Peyer's patch (tissue), 4 donors: ENCODE results near the gene CERS4. TPM values are rescaled to one million over a fixed set of nuclear protein-coding genes. Genes with fewer than 3 reads are reported as not detected.

Source experiments
- DNase-seq, 3 donors: peaks; one replicate each; pipeline ENCODE4 v3.0.0-alpha.2; 2017 to 2019
- H3K27ac ChIP-seq, 4 donors: fragments of 200-600 bp; sonication (generic); one replicate each; pipeline ENCODE4 v1.5.1; 2016 to 2019
- H3K27me3 ChIP-seq, 2 donors: fragments of 200-600 bp; sonication (generic); one replicate each; pipeline ENCODE4 v1.5.1; 2019
- H3K36me3 ChIP-seq, 3 donors: fragments of 200-600 bp; sonication (generic); one replicate each; pipeline ENCODE4 v1.5.1; 2016 to 2019
- H3K4me1 ChIP-seq, 4 donors: fragments of 200-600 bp; sonication (generic); one replicate each; pipeline ENCODE4 v1.5.1; 2016 to 2019
- H3K4me3 ChIP-seq, 4 donors: fragments of 200-600 bp; sonication (generic); 1 replicate in 3 of 4; 2 replicates in 1 of 4; pipeline ENCODE4 v1.5.1; 2016 to 2019; ENCODE audit warnings: mild to moderate bottlenecking in 1 of 4
- H3K9me3 ChIP-seq, 4 donors: fragments of 200-600 bp; sonication (generic); one replicate each; pipeline ENCODE4 v1.5.1; 2016 to 2019; ENCODE audit warnings: mild to moderate bottlenecking in 1 of 4
- POLR2A ChIP-seq, 2 donors: fragments of 450-650 bp; IDR thresholded peaks; one replicate each; pipeline ENCODE4 v1.5.1; 2017; ENCODE audit warnings: antibody characterized with exemption in 2 of 2, mild to moderate bottlenecking in 2 of 2, moderate library complexity in 2 of 2
- total RNA-seq, 4 donors: library from RNA; depleted of rRNA; stranded (reverse); fragments of >200 nt; gene quantifications; one replicate each; pipeline ENCODE4 v1.1.0, GENCODE V29; 2016
- TF ChIP-seq, protein P1 (sequence below), 6 experiments: fragments of 450-650 bp in 4 of 6; fragments of 200-600 bp in 2 of 6; sonication (generic) in 1 of 6; IDR thresholded peaks; one replicate each; pipeline ENCODE4 v1.5.1; 2017 to 2019; ENCODE audit warnings: antibody characterized with exemption in 6 of 6, mild to moderate bottlenecking in 3 of 6, moderate library complexity in 1 of 6

Gene CERS4
- total RNA-seq, 4 donors from 2014 or later = 6.8 to 41.3 (median 11.7) TPM

DNA sequence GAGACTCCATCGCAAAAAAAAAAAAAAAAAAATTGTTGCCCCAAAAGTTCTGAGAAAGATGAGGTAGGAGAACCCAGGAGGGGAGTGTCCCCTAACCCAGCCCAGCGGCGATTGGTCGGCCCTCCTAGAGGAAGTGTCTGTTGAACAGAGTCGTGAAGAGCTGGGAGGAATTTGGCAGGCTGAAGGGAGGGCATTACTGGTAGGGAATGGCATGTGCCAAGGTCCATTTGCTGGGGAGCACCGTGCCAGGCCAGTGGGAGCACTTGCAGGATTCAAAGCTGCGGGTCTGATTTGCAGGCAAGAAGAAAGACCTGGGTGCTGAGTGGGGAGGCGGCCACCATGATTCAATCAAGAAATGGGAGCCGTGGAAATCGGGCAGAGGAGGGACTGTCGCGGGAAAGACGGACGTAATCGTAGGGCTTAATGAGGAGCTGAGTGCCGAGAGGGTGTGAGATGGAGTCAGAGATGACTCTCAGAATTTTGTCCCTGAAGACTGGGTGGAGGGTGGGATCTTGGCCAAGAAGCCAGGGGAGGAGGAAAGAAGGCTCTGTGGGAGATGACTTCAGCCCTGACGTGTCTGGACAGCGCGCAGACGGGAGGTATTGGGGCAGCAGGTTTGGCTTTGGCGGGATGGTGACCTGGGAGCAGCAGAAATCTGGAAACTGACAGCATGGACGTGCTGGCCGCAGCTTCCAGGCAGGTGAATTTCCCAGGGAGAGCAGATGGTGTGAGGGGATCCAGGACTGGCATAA is 15.4 kb downstream of the CERS4 start:
- no peak overlapping the region for H3K4me3 ChIP-seq
- no peaks in the 10 kb centered on the region for H3K36me3 ChIP-seq
- no peaks in the 10 kb centered on the region for H3K27me3 ChIP-seq
- H3K27ac ChIP-seq = no peak overlapping the region
- TF ChIP-seq POLR2A (IDR thresholded peaks at IDR 0.05) = no peak
- TF ChIP-seq, protein P1, sequence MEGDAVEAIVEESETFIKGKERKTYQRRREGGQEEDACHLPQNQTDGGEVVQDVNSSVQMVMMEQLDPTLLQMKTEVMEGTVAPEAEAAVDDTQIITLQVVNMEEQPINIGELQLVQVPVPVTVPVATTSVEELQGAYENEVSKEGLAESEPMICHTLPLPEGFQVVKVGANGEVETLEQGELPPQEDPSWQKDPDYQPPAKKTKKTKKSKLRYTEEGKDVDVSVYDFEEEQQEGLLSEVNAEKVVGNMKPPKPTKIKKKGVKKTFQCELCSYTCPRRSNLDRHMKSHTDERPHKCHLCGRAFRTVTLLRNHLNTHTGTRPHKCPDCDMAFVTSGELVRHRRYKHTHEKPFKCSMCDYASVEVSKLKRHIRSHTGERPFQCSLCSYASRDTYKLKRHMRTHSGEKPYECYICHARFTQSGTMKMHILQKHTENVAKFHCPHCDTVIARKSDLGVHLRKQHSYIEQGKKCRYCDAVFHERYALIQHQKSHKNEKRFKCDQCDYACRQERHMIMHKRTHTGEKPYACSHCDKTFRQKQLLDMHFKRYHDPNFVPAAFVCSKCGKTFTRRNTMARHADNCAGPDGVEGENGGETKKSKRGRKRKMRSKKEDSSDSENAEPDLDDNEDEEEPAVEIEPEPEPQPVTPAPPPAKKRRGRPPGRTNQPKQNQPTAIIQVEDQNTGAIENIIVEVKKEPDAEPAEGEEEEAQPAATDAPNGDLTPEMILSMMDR (IDR thresholded peaks at IDR 0.05) = no peak
- peak in 1 of 3 donors; percentile 47 for DNase-seq
- no peaks in the 10 kb centered on the region for H3K4me1 ChIP-seq
- no peaks in the 10 kb centered on the region for H3K9me3 ChIP-seq

DNA sequence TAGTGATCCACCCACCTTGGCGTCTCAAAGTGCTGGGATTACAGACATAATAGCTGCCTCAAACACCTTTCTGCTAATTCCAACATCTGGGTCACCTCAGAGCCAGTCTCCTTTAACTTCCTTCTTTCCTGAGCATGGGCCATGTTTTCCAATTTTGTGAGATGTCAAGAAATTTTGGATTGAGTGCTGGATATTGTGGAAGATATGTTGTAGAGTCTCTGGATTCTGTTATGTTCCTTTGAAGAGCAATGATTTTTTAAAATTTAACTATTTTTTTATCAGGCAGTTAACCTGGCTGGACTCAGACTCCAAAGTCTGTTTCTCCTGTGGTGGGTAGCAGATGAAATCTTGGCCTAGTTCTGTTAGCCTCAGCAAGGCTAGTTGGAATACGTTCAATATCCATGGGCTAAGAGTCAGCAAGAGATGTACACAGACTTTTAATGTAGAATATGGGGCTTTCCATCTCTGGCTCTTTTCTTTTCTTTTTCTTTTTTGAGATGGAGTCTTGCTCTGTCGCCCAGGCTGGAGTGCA is 22.0 kb downstream of the CERS4 start:
- no peaks in the 10 kb centered on the region for H3K9me3 ChIP-seq
- H3K27me3 ChIP-seq = no peaks in the 10 kb centered on the region
- no peak overlapping the region for H3K27ac ChIP-seq
- DNase-seq = no peak
- no peaks in the 10 kb centered on the region for H3K4me1 ChIP-seq
- no peaks in the 10 kb centered on the region for H3K36me3 ChIP-seq
- H3K4me3 ChIP-seq = no peak overlapping the region
- TF ChIP-seq, protein P1 (IDR thresholded peaks at IDR 0.05) = no peak
- no peak for TF ChIP-seq POLR2A (IDR thresholded peaks at IDR 0.05)

DNA sequence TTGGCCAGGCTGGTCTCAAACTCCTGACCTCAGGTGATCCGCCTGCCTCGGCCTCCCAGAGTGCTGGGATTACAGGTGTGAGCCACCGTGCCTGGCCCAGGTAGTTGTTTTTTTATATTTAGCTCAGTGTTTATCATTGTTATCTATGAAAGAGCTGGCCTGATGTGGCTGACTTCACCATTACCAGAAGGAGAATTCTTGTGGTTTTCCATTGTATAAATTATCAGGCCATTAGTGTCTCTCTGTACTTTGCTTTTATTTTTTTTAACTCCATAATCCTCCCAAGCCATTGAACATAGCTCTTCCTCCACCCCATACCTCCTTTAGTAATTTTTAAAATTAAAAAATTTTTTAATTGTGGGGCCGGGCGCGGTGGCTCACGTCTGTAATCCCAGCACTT is 24.2 kb downstream of the CERS4 start:
- Histone ChIP-seq H3K36me3 (no peaks in the 10 kb centered on the region), H3K9me3 (no peaks in the 10 kb centered on the region), H3K4me3 (no peak overlapping the region), H3K4me1 (no peaks in the 10 kb centered on the region), H3K27ac (no peak overlapping the region), H3K27me3 (no peaks in the 10 kb centered on the region)
- TF ChIP-seq, protein P1 (IDR thresholded peaks at IDR 0.05) = no peak
- no peak for TF ChIP-seq POLR2A (IDR thresholded peaks at IDR 0.05)
- no peak for DNase-seq

DNA sequence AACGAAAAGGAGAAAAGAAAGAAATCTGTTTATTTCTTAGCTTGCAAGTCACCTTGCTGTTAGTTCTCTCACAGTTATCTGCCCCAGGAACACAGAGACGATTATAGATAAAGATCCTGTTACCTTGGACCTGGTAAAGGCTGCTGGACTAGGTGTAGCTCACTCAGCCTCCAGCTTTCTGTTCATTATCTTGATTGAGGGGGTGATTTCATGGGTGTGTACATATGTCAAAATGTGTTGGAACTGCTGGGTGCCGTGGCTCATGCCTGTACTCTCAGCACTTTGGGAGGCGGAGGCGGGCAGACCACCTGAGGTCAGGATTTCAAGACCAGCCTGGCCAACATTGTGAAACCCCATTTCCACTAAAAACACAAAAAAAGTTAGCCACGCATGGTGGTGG is 27.9 kb downstream of the CERS4 start:
- H3K9me3 ChIP-seq = no peaks in the 10 kb centered on the region
- H3K27me3 ChIP-seq = no peaks in the 10 kb centered on the region
- no peak overlapping the region for H3K27ac ChIP-seq
- TF ChIP-seq, protein P1 (IDR thresholded peaks at IDR 0.05) = no peak
- TF ChIP-seq POLR2A (IDR thresholded peaks at IDR 0.05) = no peak
- no peaks in the 10 kb centered on the region for H3K36me3 ChIP-seq
- no peak for DNase-seq
- H3K4me3 ChIP-seq = no peak overlapping the region
- peaks cover 0 to 16% (median 11%) of the 10 kb centered on the region in 4 donors for H3K4me1 ChIP-seq

DNA sequence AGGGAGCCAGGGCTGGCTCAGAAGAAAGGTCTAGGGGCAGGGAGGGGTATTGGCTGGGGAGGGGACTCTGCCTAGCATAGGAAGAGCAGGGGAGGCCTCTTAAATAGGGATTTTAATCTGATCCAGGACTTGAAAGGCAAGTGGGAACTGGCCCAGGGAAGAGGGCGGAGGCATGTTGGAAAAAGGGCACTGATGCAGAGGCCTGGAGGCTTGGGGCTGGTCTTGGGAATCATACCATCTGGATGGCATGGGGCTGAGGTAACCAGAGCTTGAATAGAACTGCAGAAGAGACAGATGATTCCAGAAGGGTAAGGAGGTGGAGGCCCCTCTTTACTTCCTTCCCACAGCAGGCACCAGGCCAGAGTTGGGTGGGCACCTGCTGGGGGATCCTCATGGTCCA is 29.1 kb downstream of the CERS4 start:
- TF ChIP-seq, protein P1 (IDR thresholded peaks at IDR 0.05) = no peak
- TF ChIP-seq POLR2A (IDR thresholded peaks at IDR 0.05) = no peak
- Histone ChIP-seq H3K4me3 (no peak overlapping the region), H3K4me1 (peaks cover 0 to 16% (median 11%) of the 10 kb centered on the region in 4 donors), H3K9me3 (peaks cover 0 to 2% (median 0%) of the 10 kb centered on the region in 4 donors), H3K36me3 (no peaks in the 10 kb centered on the region), H3K27ac (no peak overlapping the region), H3K27me3 (no peaks in the 10 kb centered on the region)
- DNase-seq = no peak
